ENCODE measurements around the gene RPAIN. TPM values are rescaled to one million over a fixed set of nuclear protein-coding genes. Genes with fewer than 3 reads are reported as not detected.

The RPAIN gene
- total and polyA plus RNA-seq, 3 experiments from 2014 or later: 36.9 to 51.0 (median 50.6) TPM

DNA sequence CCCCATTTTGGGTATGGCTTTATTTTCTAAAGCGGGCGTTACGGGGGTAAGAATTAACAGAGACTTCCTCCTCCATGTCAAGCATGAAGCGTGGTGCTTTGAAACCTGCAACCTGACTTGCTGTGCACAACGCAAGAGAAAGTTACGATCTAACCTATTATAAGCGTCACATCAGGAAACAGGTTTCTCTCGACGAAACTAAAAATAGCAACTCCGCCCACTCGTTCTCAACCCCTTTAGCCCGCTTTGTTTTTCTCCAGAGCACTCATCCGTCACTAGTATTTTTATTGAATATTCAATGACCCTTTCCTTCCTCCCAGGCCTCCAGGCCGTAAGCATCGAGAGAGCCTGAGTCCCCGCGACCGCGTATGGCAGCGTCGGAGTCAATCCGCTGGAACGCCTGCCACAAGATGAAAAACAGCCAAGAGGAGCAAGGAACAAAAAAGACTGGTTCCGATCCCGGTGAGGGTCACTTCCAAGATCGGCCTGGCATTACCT lies 1.1 kb upstream of the RPAIN start:
- peak; percentile 46 to 80 (median 77) for DNase-seq
- ChIA-PET CTCF (interaction anchor here (2.0 to 3.8 kb wide), 2 partner anchors 18 to 21 kb away, joined by 7 to 31 read pairs; partner anchors contain the start of gene C1QBP), POLR2A (interaction anchor here (0.5 to 1.3 kb wide), 5 partner anchors 9 to 1782 kb away, joined by 3 to 16 read pairs (median 4); partner anchors contain the start of genes C1QBP and MIS12)
- Histone ChIP-seq H3K27ac (ENCODE audit: low read depth, low read length) (peak overlapping the region; percentile 95), H3K36me3 (ENCODE audit: insufficient read depth, low read length) (peaks cover 37% of the 10 kb centered on the region), H3K4me3 (ENCODE audit: low read length) (peak overlapping the region; percentile 96), H3K4me1 (ENCODE audit: insufficient read depth, low read length) (peaks cover 41% of the 10 kb centered on the region), H3K9me3 (ENCODE audit: low read length) (no peaks in the 10 kb centered on the region), H3K27me3 (ENCODE audit: insufficient read depth, low read length, poor library complexity, severe bottlenecking) (no peaks in the 10 kb centered on the region)
- no peaks in the 10 kb centered on the region for H3K9me3 Mint-ChIP-seq
- H3K4me1 Mint-ChIP-seq: peaks cover 29 to 63% (median 52%) of the 10 kb centered on the region in 3 donors
- peaks cover 0 to 80% (median 2%) of the 10 kb centered on the region in 3 donors for H3K36me3 Mint-ChIP-seq
- peak overlapping the region; percentile 94 to 99 (median 98) for H3K27ac Mint-ChIP-seq
- H3K27me3 Mint-ChIP-seq: peaks cover 0 to 4% of the 10 kb centered on the region in 2 donors
- H3K4me3 Mint-ChIP-seq: peak overlapping the region; percentile 92 to 100 (median 97)

DNA sequence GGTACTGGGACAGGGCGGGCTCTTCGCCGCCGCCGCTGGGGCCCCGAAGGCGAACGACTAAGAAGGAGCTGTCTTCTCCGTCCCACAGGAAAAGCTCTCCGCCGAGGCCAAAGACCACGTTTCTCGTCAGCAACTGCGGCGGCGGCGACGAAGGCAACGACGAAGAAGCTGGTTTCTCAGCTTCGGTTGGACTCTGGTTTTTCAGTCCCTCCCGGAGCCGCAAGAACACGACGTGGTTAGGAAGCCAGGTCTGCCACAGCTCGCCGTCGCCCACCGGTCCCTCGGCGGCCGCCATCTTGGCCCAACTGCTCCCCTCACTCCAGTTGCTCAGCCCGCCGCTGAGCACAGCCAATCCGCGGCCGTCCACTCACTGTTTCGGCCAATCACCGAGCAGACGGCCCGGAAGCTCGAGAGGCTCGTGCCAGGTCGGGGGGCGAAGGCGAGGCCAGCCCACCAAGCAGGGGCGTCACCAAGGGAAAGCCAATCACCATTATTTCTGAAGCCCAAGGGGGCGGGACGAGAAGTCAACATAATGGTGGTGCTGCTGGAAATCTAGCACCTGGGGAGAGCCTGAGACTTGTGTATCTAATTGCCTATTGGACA lies 525 bp upstream of the RPAIN start, which contains the start of gene NUP88:
Gene NUP88, minus strand, starts transcription at position 307 of the 603 bp plus-strand sequence. Its CDS starts 12 bp downstream, at position 295.
- no peaks in the 10 kb centered on the region for H3K9me3 Mint-ChIP-seq
- no peaks in the 10 kb centered on the region for H3K9me3 ChIP-seq (ENCODE audit: low read length)
- ChIA-PET POLR2A (interaction anchor here (0.5 to 1.3 kb wide), 8 partner anchors 10 to 1782 kb away, joined by 3 to 16 read pairs (median 3); partner anchors contain the start of genes C1QBP and MIS12), CTCF (interaction anchor here (2.0 to 3.8 kb wide), 2 partner anchors 17 to 20 kb away, joined by 7 to 31 read pairs; partner anchors contain the start of gene C1QBP)
- no peaks in the 10 kb centered on the region for H3K27me3 ChIP-seq (ENCODE audit: insufficient read depth, low read length, poor library complexity, severe bottlenecking)
- H3K4me3 ChIP-seq (ENCODE audit: low read length): peak within 1 kb of the TSS; percentile 96
- H3K27ac ChIP-seq (ENCODE audit: low read depth, low read length): peak within 1 kb of the TSS; percentile 95
- H3K4me3 Mint-ChIP-seq: peak within 1 kb of the TSS; percentile 92 to 100 (median 97)
- peak within 1 kb of the TSS; percentile 94 to 99 (median 98) for H3K27ac Mint-ChIP-seq
- peaks cover 0 to 4% of the 10 kb centered on the region in 2 donors for H3K27me3 Mint-ChIP-seq
- peaks cover 29 to 63% (median 52%) of the 10 kb centered on the region in 3 donors for H3K4me1 Mint-ChIP-seq
- H3K36me3 ChIP-seq (ENCODE audit: insufficient read depth, low read length): peaks cover 31% of the 10 kb centered on the region
- peaks cover 0 to 79% (median 2%) of the 10 kb centered on the region in 3 donors for H3K36me3 Mint-ChIP-seq
- DNase-seq: peak; percentile 93 to 98 (median 96)
- peaks cover 41% of the 10 kb centered on the region for H3K4me1 ChIP-seq (ENCODE audit: insufficient read depth, low read length)

DNA sequence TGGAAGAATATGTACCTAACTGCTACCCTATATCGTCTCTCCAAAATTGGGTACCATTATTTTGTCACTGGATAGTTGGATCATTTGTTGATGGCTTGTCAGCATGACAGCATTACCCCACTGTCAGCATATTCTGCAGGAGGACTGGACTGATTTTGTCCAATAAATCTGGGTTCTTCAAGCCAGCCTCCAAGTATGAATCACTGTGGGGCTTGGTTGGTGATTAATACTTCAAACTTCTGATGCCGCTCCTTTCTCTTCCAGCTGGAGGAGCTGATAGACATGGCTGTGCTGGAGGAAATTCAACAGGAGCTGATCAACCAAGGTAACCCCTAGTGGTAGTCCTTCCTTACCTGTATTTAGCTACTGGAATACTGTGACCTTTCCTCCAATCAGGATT lies 2.5 kb downstream of the RPAIN start:
- POLR2A ChIA-PET: no interaction called here
- H3K9me3 ChIP-seq (ENCODE audit: low read length): no peaks in the 10 kb centered on the region
- H3K9me3 Mint-ChIP-seq: no peaks in the 10 kb centered on the region
- no peak overlapping the region for H3K27ac ChIP-seq (ENCODE audit: low read depth, low read length)
- CTCF ChIA-PET: interaction anchor here (1.3 kb wide), 1 partner anchor 17 kb away, joined by 8 read pairs; the partner anchor contains the start of gene C1QBP
- H3K36me3 Mint-ChIP-seq: peaks cover 0 to 83% (median 7%) of the 10 kb centered on the region in 3 donors
- peak overlapping the region in 1 of 7 donors; percentile 69 for H3K4me3 Mint-ChIP-seq
- peaks cover 28% of the 10 kb centered on the region for H3K36me3 ChIP-seq (ENCODE audit: insufficient read depth, low read length)
- H3K27me3 ChIP-seq (ENCODE audit: insufficient read depth, low read length, poor library complexity, severe bottlenecking): no peaks in the 10 kb centered on the region
- H3K4me1 Mint-ChIP-seq: peaks cover 26 to 51% (median 38%) of the 10 kb centered on the region in 3 donors
- no peak for DNase-seq
- peaks cover 29% of the 10 kb centered on the region for H3K4me1 ChIP-seq (ENCODE audit: insufficient read depth, low read length)
- peak overlapping the region in 2 of 8 donors; percentile 36 to 96 for H3K27ac Mint-ChIP-seq
- no peak overlapping the region for H3K4me3 ChIP-seq (ENCODE audit: low read length)
- peaks cover 0 to 4% of the 10 kb centered on the region in 2 donors for H3K27me3 Mint-ChIP-seq

DNA sequence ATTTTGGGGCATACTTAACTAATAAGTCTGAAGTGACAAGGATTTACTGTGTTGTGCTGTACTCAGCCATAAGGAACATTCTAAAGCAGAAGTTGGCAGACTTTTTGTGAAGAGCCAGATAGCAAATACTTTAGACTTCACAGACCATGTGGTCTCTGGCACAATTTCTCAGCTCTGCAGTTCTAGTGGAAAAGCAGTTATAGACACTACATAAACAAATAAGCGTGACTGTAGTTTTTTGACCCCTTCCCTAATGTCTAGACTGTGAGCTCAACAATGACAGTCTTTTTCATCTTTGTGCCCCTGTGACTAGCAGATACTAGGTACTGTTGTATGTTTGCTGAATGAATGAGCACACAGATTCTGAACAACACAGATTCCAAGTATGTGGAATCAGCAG lies 4.9 kb downstream of the RPAIN start:
- Mint-ChIP-seq H3K27me3 (no peaks in the 10 kb centered on the region), H3K9me3 (no peaks in the 10 kb centered on the region), H3K27ac (no peak overlapping the region), H3K4me3 (no peak overlapping the region), H3K4me1 (peaks cover 19 to 34% (median 30%) of the 10 kb centered on the region in 3 donors), H3K36me3 (peaks cover 4 to 90% (median 18%) of the 10 kb centered on the region in 3 donors)
- CTCF ChIA-PET: no interaction called here
- no peaks in the 10 kb centered on the region for H3K9me3 ChIP-seq (ENCODE audit: low read length)
- peaks cover 18% of the 10 kb centered on the region for H3K4me1 ChIP-seq (ENCODE audit: insufficient read depth, low read length)
- POLR2A ChIA-PET: interaction anchor here (1.6 kb wide), 1 partner anchor 11 kb away, joined by 5 read pairs; no protein-coding TSS in a partner anchor
- H3K27ac ChIP-seq (ENCODE audit: low read depth, low read length): no peak overlapping the region
- peaks cover 50% of the 10 kb centered on the region for H3K36me3 ChIP-seq (ENCODE audit: insufficient read depth, low read length)
- H3K27me3 ChIP-seq (ENCODE audit: insufficient read depth, low read length, poor library complexity, severe bottlenecking): no peaks in the 10 kb centered on the region
- H3K4me3 ChIP-seq (ENCODE audit: low read length): no peak overlapping the region
- no peak for DNase-seq

DNA sequence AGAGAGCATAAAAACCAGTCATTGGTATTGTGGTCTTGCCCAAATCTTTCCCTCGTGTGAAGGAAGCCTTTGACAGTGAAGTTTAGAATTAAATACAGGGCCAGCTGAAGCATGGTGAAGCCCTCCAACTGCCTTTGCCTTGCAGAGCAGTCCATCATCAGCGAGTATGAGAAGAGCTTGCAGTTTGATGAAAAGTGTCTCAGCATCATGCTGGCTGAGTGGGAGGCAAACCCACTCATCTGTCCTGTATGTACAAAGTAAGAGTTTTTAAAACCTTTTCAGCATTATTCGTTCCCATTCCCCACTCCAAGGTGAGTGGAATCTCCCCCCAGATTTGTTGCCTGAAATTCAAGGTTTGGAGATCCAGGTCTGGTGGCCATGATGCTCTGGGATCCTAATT lies 5.8 kb downstream of the RPAIN start:
- Mint-ChIP-seq H3K9me3 (no peaks in the 10 kb centered on the region), H3K27ac (peak overlapping the region in 1 of 8 donors; percentile 50), H3K4me3 (no peak overlapping the region), H3K4me1 (peaks cover 14 to 28% (median 23%) of the 10 kb centered on the region in 3 donors), H3K36me3 (peaks cover 4 to 88% (median 18%) of the 10 kb centered on the region in 3 donors), H3K27me3 (no peaks in the 10 kb centered on the region)
- no peak for DNase-seq
- H3K36me3 ChIP-seq (ENCODE audit: insufficient read depth, low read length): peaks cover 50% of the 10 kb centered on the region
- H3K27ac ChIP-seq (ENCODE audit: low read depth, low read length): no peak overlapping the region
- H3K9me3 ChIP-seq (ENCODE audit: low read length): no peaks in the 10 kb centered on the region
- POLR2A ChIA-PET: no interaction called here
- H3K4me1 ChIP-seq (ENCODE audit: insufficient read depth, low read length): peaks cover 15% of the 10 kb centered on the region
- no peaks in the 10 kb centered on the region for H3K27me3 ChIP-seq (ENCODE audit: insufficient read depth, low read length, poor library complexity, severe bottlenecking)
- no peak overlapping the region for H3K4me3 ChIP-seq (ENCODE audit: low read length)
- CTCF ChIA-PET: interaction anchor here (1.2 to 4.4 kb wide), 2 partner anchors 10 to 13 kb away, joined by 3 to 19 read pairs; partner anchors contain the start of gene C1QBP

DNA sequence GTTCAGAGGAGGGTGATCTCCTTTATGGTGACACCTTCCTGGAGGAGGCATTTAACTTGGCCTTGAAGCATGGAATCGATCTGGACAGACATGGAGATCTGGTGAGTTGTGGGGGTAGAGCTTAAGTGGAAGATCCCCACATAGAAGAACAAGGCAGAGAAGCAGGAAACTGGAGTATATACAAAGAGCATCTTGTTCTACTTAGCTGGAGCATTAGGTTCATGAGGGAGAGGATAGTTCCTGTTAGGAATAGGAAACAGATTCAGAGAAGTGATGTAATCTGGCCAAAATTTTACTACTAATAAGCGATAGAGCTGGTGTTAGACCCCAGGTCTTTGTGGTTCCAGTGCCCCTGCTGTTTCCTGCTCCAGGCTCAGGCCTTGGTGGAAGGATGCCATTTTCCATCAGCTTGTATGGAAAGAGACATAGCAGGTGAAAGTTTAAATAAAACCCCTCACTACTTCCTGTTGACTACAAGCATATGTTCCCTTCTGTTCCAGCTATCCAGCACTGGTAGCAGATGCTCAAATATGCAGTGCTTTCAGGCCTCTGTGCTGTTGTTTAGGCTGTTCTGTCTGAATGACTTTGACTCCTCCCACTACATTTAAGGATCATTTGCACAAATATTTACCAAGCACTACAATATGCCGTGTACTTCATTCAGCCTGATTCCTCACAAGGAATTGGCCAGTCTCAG lies 9.4 kb downstream of the RPAIN start:
- Mint-ChIP-seq H3K4me1 (peaks cover 0 to 5% (median 3%) of the 10 kb centered on the region in 3 donors), H3K4me3 (no peak overlapping the region), H3K27ac (peak overlapping the region in 5 of 8 donors; percentile 2 to 91 (median 44)), H3K27me3 (no peaks in the 10 kb centered on the region), H3K36me3 (peaks cover 4 to 90% (median 28%) of the 10 kb centered on the region in 3 donors), H3K9me3 (no peaks in the 10 kb centered on the region)
- CTCF ChIA-PET: interaction anchor here (4.4 kb wide), 1 partner anchor 10 kb away, joined by 19 read pairs; the partner anchor contains the start of gene C1QBP
- H3K9me3 ChIP-seq (ENCODE audit: low read length): no peaks in the 10 kb centered on the region
- H3K27ac ChIP-seq (ENCODE audit: low read depth, low read length): no peak overlapping the region
- POLR2A ChIA-PET: interaction anchor here (0.5 kb wide), 1 partner anchor 118 kb away, joined by 4 read pairs; no protein-coding TSS in a partner anchor
- H3K4me3 ChIP-seq (ENCODE audit: low read length): no peak overlapping the region
- no peak for DNase-seq
- H3K36me3 ChIP-seq (ENCODE audit: insufficient read depth, low read length): peaks cover 62% of the 10 kb centered on the region
- H3K27me3 ChIP-seq (ENCODE audit: insufficient read depth, low read length, poor library complexity, severe bottlenecking): no peaks in the 10 kb centered on the region
- H3K4me1 ChIP-seq (ENCODE audit: insufficient read depth, low read length): no peaks in the 10 kb centered on the region

DNA sequence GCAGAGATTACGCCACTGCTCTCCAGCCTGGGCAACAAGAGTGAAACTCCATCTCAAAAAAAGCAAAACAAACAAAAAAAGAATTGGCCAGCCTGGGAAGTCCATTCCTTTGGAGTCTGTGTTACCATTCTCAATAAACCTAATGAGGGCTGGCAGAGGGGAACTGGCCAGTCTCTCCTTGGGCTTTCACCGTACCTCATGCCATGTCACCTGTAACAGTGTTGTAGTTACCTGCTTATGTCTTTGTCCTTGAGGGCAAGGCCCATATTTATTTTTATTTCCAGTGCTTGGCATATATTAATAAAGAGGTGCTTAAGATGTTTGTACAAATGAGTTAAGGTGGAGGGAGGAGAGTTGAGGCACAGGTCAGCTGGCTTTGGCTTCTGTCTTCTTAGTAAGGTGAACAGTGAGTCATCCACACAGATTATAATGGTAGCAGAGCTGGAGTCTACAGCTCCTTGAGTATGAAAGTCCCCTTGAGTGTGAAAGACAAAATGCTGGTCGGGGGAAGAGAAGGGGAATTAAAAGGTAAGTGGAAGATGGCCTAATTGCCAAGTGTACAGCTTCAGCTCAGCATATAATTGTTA lies 10.5 kb downstream of the RPAIN start:
- Mint-ChIP-seq H3K27ac (peak overlapping the region in 4 of 8 donors; percentile 1 to 91 (median 32)), H3K36me3 (peaks cover 4 to 89% (median 25%) of the 10 kb centered on the region in 3 donors), H3K9me3 (no peaks in the 10 kb centered on the region), H3K4me1 (peaks cover 0 to 6% (median 4%) of the 10 kb centered on the region in 3 donors), H3K4me3 (no peak overlapping the region), H3K27me3 (no peaks in the 10 kb centered on the region)
- no peak for DNase-seq
- Histone ChIP-seq H3K4me1 (ENCODE audit: insufficient read depth, low read length) (no peaks in the 10 kb centered on the region), H3K4me3 (ENCODE audit: low read length) (no peak overlapping the region), H3K36me3 (ENCODE audit: insufficient read depth, low read length) (peaks cover 68% of the 10 kb centered on the region), H3K9me3 (ENCODE audit: low read length) (no peaks in the 10 kb centered on the region), H3K27me3 (ENCODE audit: insufficient read depth, low read length, poor library complexity, severe bottlenecking) (no peaks in the 10 kb centered on the region), H3K27ac (ENCODE audit: low read depth, low read length) (no peak overlapping the region)
- POLR2A ChIA-PET: interaction anchor here (1.0 kb wide), 1 partner anchor 11 kb away, joined by 3 read pairs; the partner anchor contains the start of genes NUP88 and RPAIN
- CTCF ChIA-PET: interaction anchor here (0.7 kb wide), 1 partner anchor 8 kb away, joined by 3 read pairs; the partner anchor contains the start of gene C1QBP
